KMS-11 (cell line): ENCODE results near the gene BATF3.

Source experiments
- H2AFZ ChIP-seq: fragments of 200-600 bp; sonication (generic); 2 replicates; pipeline ENCODE4 v1.6.1; 2016; ENCODE audit warnings: antibody characterized with exemption, mixed run types, low read depth
- H3K27ac ChIP-seq: fragments of 200-600 bp; sonication (generic); 2 replicates; pipeline ENCODE4 v1.6.1; 2016; ENCODE audit warnings: mild to moderate bottlenecking, mixed run types
- H3K27me3 ChIP-seq: fragments of 200-600 bp; sonication (generic); 2 replicates; pipeline ENCODE4 v1.6.1; 2017; ENCODE audit warnings: mild to moderate bottlenecking, low read depth, mixed run types, moderate library complexity; ENCODE audit not compliant: insufficient read depth
- H3K36me3 ChIP-seq: fragments of 200-600 bp; sonication (generic); 2 replicates; pipeline ENCODE4 v1.6.1; 2017; ENCODE audit warnings: mild to moderate bottlenecking, mixed run types; ENCODE audit not compliant: insufficient read depth
- H3K4me1 ChIP-seq: fragments of 200-600 bp; sonication (generic); 2 replicates; pipeline ENCODE4 v1.6.1; 2016; ENCODE audit warnings: mild to moderate bottlenecking, low read depth, mixed run types; ENCODE audit not compliant: poor library complexity, severe bottlenecking
- H3K4me2 ChIP-seq: fragments of 200-600 bp; sonication (generic); 2 replicates; pipeline ENCODE4 v1.7.0; 2016; ENCODE audit warnings: mild to moderate bottlenecking, mixed run types
- H3K4me3 ChIP-seq: fragments of 200-600 bp; sonication (generic); IDR thresholded peaks from 2 replicates; pipeline ENCODE4 v1.6.1; 2017; ENCODE audit warnings: low read depth, low read length, mixed read lengths; ENCODE audit not compliant: insufficient read depth
- H3K79me2 ChIP-seq: fragments of 200-600 bp; sonication (generic); 2 replicates; pipeline ENCODE4 v1.6.1; 2016; ENCODE audit warnings: low read depth, mixed run types; ENCODE audit not compliant: insufficient read depth
- H3K9ac ChIP-seq: fragments of 200-600 bp; sonication (generic); 2 replicates; pipeline ENCODE4 v1.6.1; 2016; ENCODE audit warnings: mild to moderate bottlenecking, mixed run types
- H4K20me1 ChIP-seq: fragments of 200-600 bp; sonication (generic); 2 replicates; pipeline ENCODE4 v1.6.1; 2016; ENCODE audit warnings: mild to moderate bottlenecking, mixed run types; ENCODE audit not compliant: insufficient read depth
- TF ChIP-seq, protein P1 (sequence below): fragments of 200-600 bp; sonication (generic); conservative IDR thresholded peaks from 2 replicates; pipeline ENCODE4 v1.6.1; 2017; ENCODE audit warnings: low read depth, mild to moderate bottlenecking, antibody characterized with exemption, low read length, moderate library complexity, mixed read lengths

Gene BATF3

GRCh38 chr1:212738330-212738729 is 38.7 kb upstream of the BATF3 start:
- Histone ChIP-seq H4K20me1 (no peaks in the 10 kb centered on the region), H3K79me2 (peaks cover 3% of the 10 kb centered on the region; the same call in 1 of the 2 replicates), H3K36me3 (no peaks in the 10 kb centered on the region), H3K4me3 (no peak overlapping the region), H2AFZ (no peak overlapping the region), H3K27me3 (no peaks in the 10 kb centered on the region), H3K27ac (no peak overlapping the region), H3K4me1 (no peaks in the 10 kb centered on the region), H3K9ac (no peak overlapping the region), H3K4me2 (no peak overlapping the region)
- TF ChIP-seq, protein P1, sequence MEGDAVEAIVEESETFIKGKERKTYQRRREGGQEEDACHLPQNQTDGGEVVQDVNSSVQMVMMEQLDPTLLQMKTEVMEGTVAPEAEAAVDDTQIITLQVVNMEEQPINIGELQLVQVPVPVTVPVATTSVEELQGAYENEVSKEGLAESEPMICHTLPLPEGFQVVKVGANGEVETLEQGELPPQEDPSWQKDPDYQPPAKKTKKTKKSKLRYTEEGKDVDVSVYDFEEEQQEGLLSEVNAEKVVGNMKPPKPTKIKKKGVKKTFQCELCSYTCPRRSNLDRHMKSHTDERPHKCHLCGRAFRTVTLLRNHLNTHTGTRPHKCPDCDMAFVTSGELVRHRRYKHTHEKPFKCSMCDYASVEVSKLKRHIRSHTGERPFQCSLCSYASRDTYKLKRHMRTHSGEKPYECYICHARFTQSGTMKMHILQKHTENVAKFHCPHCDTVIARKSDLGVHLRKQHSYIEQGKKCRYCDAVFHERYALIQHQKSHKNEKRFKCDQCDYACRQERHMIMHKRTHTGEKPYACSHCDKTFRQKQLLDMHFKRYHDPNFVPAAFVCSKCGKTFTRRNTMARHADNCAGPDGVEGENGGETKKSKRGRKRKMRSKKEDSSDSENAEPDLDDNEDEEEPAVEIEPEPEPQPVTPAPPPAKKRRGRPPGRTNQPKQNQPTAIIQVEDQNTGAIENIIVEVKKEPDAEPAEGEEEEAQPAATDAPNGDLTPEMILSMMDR = no peak

DNA sequence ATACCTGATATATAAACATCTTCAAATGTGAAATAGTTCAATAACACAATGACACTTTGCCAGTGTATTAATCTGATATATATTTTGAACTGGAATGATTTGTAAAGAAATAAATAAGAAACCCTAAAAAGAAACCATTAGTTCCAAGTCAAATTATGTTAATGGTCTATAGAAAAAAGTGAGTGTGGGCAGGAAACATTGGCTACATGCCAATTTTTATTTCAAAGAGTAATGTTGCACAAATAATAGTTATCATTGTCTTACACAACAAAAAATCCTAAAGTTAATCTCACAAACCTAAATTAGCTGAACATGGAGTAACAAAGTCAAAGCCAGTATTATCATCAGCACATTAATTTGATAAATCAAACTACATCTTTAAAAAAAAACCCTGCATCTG is 37.9 kb upstream of the BATF3 start:
- Histone ChIP-seq H3K36me3 (no peaks in the 10 kb centered on the region), H3K27me3 (no peaks in the 10 kb centered on the region), H3K4me2 (no peak overlapping the region), H3K4me1 (no peaks in the 10 kb centered on the region), H2AFZ (no peak overlapping the region), H3K79me2 (0 out of 2 replicates have a peak, but pooled peaks cover 3% of the 10 kb centered on the region), H4K20me1 (no peaks in the 10 kb centered on the region), H3K27ac (no peak overlapping the region), H3K4me3 (no peak overlapping the region), H3K9ac (no peak overlapping the region)
- TF ChIP-seq, protein P1 = no peak

- H2AFZ ChIP-seq = no peak overlapping the region
- H3K4me1 ChIP-seq = no peaks in the 10 kb centered on the region
- H3K9ac ChIP-seq = no peak overlapping the region
- no peaks in the 10 kb centered on the region for H3K36me3 ChIP-seq
- no peaks in the 10 kb centered on the region for H4K20me1 ChIP-seq
- no peak overlapping the region for H3K4me3 ChIP-seq
- TF ChIP-seq, protein P1 = no peak
- H3K27me3 ChIP-seq = no peaks in the 10 kb centered on the region
- H3K79me2 ChIP-seq = no peaks in the 10 kb centered on the region
- no peak overlapping the region for H3K4me2 ChIP-seq
- no peak overlapping the region for H3K27ac ChIP-seq
These were observed 33.5 kb upstream of the BATF3 start for GRCh38 chr1:212733109-212733508.

GRCh38 chr1:212731630-212732029 is 32.0 kb upstream of the BATF3 start:
- Histone ChIP-seq H3K79me2 (no peaks in the 10 kb centered on the region), H3K4me3 (no peak overlapping the region), H3K4me1 (no peaks in the 10 kb centered on the region), H2AFZ (no peak overlapping the region), H3K27me3 (no peaks in the 10 kb centered on the region), H3K27ac (no peak overlapping the region), H4K20me1 (no peaks in the 10 kb centered on the region), H3K4me2 (no peak overlapping the region), H3K9ac (no peak overlapping the region), H3K36me3 (no peaks in the 10 kb centered on the region)
- TF ChIP-seq, protein P1 = no peak

- TF ChIP-seq, protein P1 = no peak
- no peaks in the 10 kb centered on the region for H3K36me3 ChIP-seq
- no peak overlapping the region for H3K9ac ChIP-seq
- H3K4me1 ChIP-seq = peaks cover under 1% of the 10 kb centered on the region
- H3K4me3 ChIP-seq = no peak overlapping the region
- H3K27me3 ChIP-seq = no peaks in the 10 kb centered on the region
- no peak overlapping the region for H3K4me2 ChIP-seq
- no peak overlapping the region for H2AFZ ChIP-seq
- no peak overlapping the region for H3K27ac ChIP-seq
- no peaks in the 10 kb centered on the region for H3K79me2 ChIP-seq
- H4K20me1 ChIP-seq = no peaks in the 10 kb centered on the region
These were observed 29.0 kb upstream of the BATF3 start for GRCh38 chr1:212728606-212729005.
